Thyroid gland (tissue), 4 donors: ENCODE measurements around the gene RRP12.

ENCODE experiments used
- CTCF ChIP-seq, 6 experiments: fragments of 200-600 bp in 3 of 6; fragments of 450-650 bp in 3 of 6; sonication (generic) in 3 of 6; IDR thresholded peaks; one replicate each; pipeline ENCODE4 v1.5.1; 2016 to 2019; ENCODE audit warnings: antibody characterized with exemption in 6 of 6, mild to moderate bottlenecking in 2 of 6, inconsistent platforms in 1 of 6, moderate library complexity in 1 of 6
- POLR2A ChIP-seq, 2 donors: fragments of 450-650 bp; IDR thresholded peaks; one replicate each; pipeline ENCODE4 v1.6.1; 2017; ENCODE audit warnings: antibody characterized with exemption in 2 of 2, mild to moderate bottlenecking in 2 of 2, moderate library complexity in 1 of 2

GRCh38 chr10:97408496-97408992 is 7.4 kb upstream of the RRP12 start:
- no peak for TF ChIP-seq CTCF (IDR thresholded peaks at IDR 0.05)
- TF ChIP-seq POLR2A (IDR thresholded peaks at IDR 0.05) = no peak
